Measurements from ENCODE around the gene LRRC4C.

- no peak for TF ChIP-seq POLR2A (IDR thresholded peaks at IDR 0.05)
- no peak for TF ChIP-seq CTCF (IDR thresholded peaks at IDR 0.05)
Observed at GRCh38 chr11:41045266-41045665, 414.2 kb downstream of the LRRC4C start.

Data from heart left ventricle (tissue), 13 donors.